ES-I3 (cell line): ENCODE data around the gene NCAPH2.
A peak's percentile ranks its signal among the peaks of the same experiment; 100 is the strongest.
"Not testable (repeated sequence)": the region's sequence is repeated elsewhere in the genome, so short reads cannot be mapped to it uniquely, and the experiment has no call there.

Experiments used
- H3K36me3 ChIP-seq: 2 replicates; pipeline ENCODE4 v1.6.1; 2013; ENCODE audit warnings: mild to moderate bottlenecking, low read length, control low read depth, moderate library complexity; ENCODE audit not compliant: insufficient read depth
- H3K4me1 ChIP-seq: 2 replicates; pipeline ENCODE4 v1.6.1; 2013; ENCODE audit warnings: mild to moderate bottlenecking, control low read depth, low read length; ENCODE audit not compliant: insufficient read depth
- H3K9ac ChIP-seq: 2 replicates; pipeline ENCODE4 v1.6.1; 2013; ENCODE audit warnings: low read depth, mild to moderate bottlenecking, low read length, moderate library complexity
- H3K9me3 ChIP-seq: 2 replicates; pipeline ENCODE4 v1.6.1; 2013; ENCODE audit warnings: mild to moderate bottlenecking, low read length, moderate library complexity; ENCODE audit not compliant: control insufficient read depth, insufficient read depth

The NCAPH2 gene

GRCh38 chr22:50508897-50509296 is 873 bp downstream of the NCAPH2 start:
- no peaks in the 10 kb centered on the region for H3K9me3 ChIP-seq
- H3K9ac ChIP-seq: peak overlapping the region; percentile 84
- H3K36me3 ChIP-seq: no peaks in the 10 kb centered on the region
- H3K4me1 ChIP-seq: peaks cover 6% of the 10 kb centered on the region; the same call in 1 of the 2 replicates

- H3K4me1 ChIP-seq: peaks cover 6% of the 10 kb centered on the region; the same call in 1 of the 2 replicates
- H3K36me3 ChIP-seq: no peaks in the 10 kb centered on the region
- H3K9ac ChIP-seq: no peak overlapping the region
- no peaks in the 10 kb centered on the region for H3K9me3 ChIP-seq
Observed at GRCh38 chr22:50513175-50513574, 5.2 kb downstream of the NCAPH2 start.

GRCh38 chr22:50516068-50516467 is 8.0 kb downstream of the NCAPH2 start:
- Histone ChIP-seq H3K9me3 (no peaks in the 10 kb centered on the region), H3K4me1 (no peaks in the 10 kb centered on the region), H3K9ac (no peak overlapping the region), H3K36me3 (no peaks in the 10 kb centered on the region)

GRCh38 chr22:50516891-50517290 is 8.9 kb downstream of the NCAPH2 start:
- Histone ChIP-seq H3K36me3 (no peaks in the 10 kb centered on the region), H3K9ac (no peak overlapping the region), H3K4me1 (no peaks in the 10 kb centered on the region), H3K9me3 (no peaks in the 10 kb centered on the region)

GRCh38 chr22:50517495-50518260 is 9.7 kb downstream of the NCAPH2 start:
- Histone ChIP-seq H3K4me1 (no peaks in the 10 kb centered on the region), H3K9me3 (no peaks in the 10 kb centered on the region), H3K36me3 (no peaks in the 10 kb centered on the region), H3K9ac (no peak overlapping the region)

- H3K36me3 ChIP-seq: no peaks in the 10 kb centered on the region
- no peaks in the 10 kb centered on the region for H3K4me1 ChIP-seq
- H3K9me3 ChIP-seq: no peaks in the 10 kb centered on the region
- no peak overlapping the region for H3K9ac ChIP-seq
Observed at GRCh38 chr22:50518606-50519005, 10.6 kb downstream of the NCAPH2 start.

- Histone ChIP-seq H3K4me1 (no peaks in the 10 kb centered on the region), H3K9me3 (no peaks in the 10 kb centered on the region), H3K36me3 (no peaks in the 10 kb centered on the region), H3K9ac (no peak overlapping the region)
Observed at GRCh38 chr22:50519151-50519550, 11.1 kb downstream of the NCAPH2 start.

- not testable (repeated sequence) for H3K9ac ChIP-seq, H3K36me3 ChIP-seq, H3K9me3 ChIP-seq, H3K4me1 ChIP-seq
Observed at GRCh38 chr22:50520184-50520583, 12.2 kb downstream of the NCAPH2 start.

GRCh38 chr22:50520826-50521453 is 12.9 kb downstream of the NCAPH2 start:
- no peaks in the 10 kb centered on the region; the same call in 1 of the 2 replicates for H3K4me1 ChIP-seq
- H3K9ac ChIP-seq: no peak overlapping the region
- H3K36me3 ChIP-seq: no peaks in the 10 kb centered on the region
- H3K9me3 ChIP-seq: no peaks in the 10 kb centered on the region

- Histone ChIP-seq H3K36me3 (no peaks in the 10 kb centered on the region), H3K4me1 (no peaks in the 10 kb centered on the region; the same call in 1 of the 2 replicates), H3K9me3 (no peaks in the 10 kb centered on the region), H3K9ac (no peak overlapping the region)
Observed at GRCh38 chr22:50521710-50522109, 13.7 kb downstream of the NCAPH2 start.

- Histone ChIP-seq H3K9me3 (no peaks in the 10 kb centered on the region), H3K36me3 (no peaks in the 10 kb centered on the region), H3K9ac (no peak overlapping the region), H3K4me1 (no peaks in the 10 kb centered on the region; the same call in 1 of the 2 replicates)
Observed at GRCh38 chr22:50522208-50522805, 14.3 kb downstream of the NCAPH2 start.

- Histone ChIP-seq H3K9me3 (no peaks in the 10 kb centered on the region), H3K9ac (no peak overlapping the region), H3K36me3 (no peaks in the 10 kb centered on the region), H3K4me1 (no peaks in the 10 kb centered on the region; the same call in 1 of the 2 replicates)
Observed at GRCh38 chr22:50522806-50523438, 14.9 kb downstream of the NCAPH2 start.

- no peaks in the 10 kb centered on the region for H3K9me3 ChIP-seq
- H3K4me1 ChIP-seq: no peaks in the 10 kb centered on the region; the same call in 1 of the 2 replicates
- no peak overlapping the region for H3K9ac ChIP-seq
- no peaks in the 10 kb centered on the region for H3K36me3 ChIP-seq
Observed at GRCh38 chr22:50523458-50523805, 15.4 kb downstream of the NCAPH2 start.

GRCh38 chr22:50523806-50524675 is 16.0 kb downstream of the NCAPH2 start:
- Histone ChIP-seq H3K9me3 (no peaks in the 10 kb centered on the region), H3K36me3 (no peaks in the 10 kb centered on the region), H3K9ac (peak overlapping the region; percentile 80), H3K4me1 (no peaks in the 10 kb centered on the region; the same call in 1 of the 2 replicates)
